PC-3 (cell line): Measurements from ENCODE around the gene GNPDA1.

ENCODE experiments used
- EZH2 ChIP-seq: fragments of 300-600 bp; sonication (generic); IDR thresholded peaks from one replicate; pipeline ENCODE4 v1.6.1; 2017; ENCODE audit warnings: antibody characterized with exemption, mild to moderate bottlenecking, low read length; ENCODE audit not compliant: unreplicated experiment
- TF ChIP-seq, protein P1 (sequence below): fragments of 300-600 bp; sonication (generic); conservative IDR thresholded peaks from 2 replicates; pipeline ENCODE4 v1.5.1; 2017; ENCODE audit warnings: antibody characterized with exemption, low read depth, mild to moderate bottlenecking, low read length

DNA sequence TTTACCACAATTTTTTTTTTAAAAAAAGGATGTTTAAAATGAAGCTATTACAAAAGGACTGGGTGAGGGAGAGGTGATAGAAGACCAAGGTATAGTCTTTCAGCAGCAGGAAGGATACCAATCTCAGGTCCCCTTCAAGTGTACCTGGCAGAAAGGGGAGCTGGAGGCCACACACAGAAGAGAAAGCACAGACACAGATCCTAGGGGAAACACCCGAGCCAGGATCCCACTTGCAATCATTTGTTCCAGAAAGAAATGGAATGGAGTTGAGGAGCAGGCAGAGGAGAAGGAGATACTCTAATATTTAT, 5.6 kb downstream of the GNPDA1 start:
- TF ChIP-seq, protein P1, sequence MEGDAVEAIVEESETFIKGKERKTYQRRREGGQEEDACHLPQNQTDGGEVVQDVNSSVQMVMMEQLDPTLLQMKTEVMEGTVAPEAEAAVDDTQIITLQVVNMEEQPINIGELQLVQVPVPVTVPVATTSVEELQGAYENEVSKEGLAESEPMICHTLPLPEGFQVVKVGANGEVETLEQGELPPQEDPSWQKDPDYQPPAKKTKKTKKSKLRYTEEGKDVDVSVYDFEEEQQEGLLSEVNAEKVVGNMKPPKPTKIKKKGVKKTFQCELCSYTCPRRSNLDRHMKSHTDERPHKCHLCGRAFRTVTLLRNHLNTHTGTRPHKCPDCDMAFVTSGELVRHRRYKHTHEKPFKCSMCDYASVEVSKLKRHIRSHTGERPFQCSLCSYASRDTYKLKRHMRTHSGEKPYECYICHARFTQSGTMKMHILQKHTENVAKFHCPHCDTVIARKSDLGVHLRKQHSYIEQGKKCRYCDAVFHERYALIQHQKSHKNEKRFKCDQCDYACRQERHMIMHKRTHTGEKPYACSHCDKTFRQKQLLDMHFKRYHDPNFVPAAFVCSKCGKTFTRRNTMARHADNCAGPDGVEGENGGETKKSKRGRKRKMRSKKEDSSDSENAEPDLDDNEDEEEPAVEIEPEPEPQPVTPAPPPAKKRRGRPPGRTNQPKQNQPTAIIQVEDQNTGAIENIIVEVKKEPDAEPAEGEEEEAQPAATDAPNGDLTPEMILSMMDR, result no peak
- TF ChIP-seq EZH2, result no peak
